ENCODE results near the gene GHR. TPM values are rescaled to one million over a fixed set of nuclear protein-coding genes. Genes with fewer than 3 reads are reported as not detected.

The GHR gene
- total RNA-seq, 1 donor from 2014 or later = 5.4 TPM

DNA sequence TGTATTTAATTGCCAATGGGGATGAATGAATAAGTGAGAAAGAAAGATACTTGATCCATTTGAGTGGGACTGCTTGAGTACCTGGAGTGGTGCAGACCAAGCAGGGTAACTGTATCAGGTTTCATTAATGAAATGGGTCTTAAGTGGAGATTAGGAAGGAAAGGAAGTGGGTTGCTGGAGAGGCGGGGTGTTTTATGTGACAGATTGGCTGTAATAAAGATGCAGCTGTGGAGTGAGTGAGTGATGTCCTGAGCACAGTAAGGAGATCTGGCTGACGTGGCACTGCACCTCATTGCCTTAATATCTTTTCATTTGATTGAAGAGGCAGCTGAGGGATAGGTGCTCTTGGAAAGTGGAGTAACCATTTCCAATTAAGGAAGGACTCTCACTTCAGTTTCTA is 172.4 kb downstream of the GHR start:
- Mint-ChIP-seq H3K4me1 (ENCODE audit: low read depth) (peaks cover 30% of the 10 kb centered on the region), H3K36me3 (ENCODE audit: low read depth) (no peaks in the 10 kb centered on the region), H3K4me3 (ENCODE audit: unreplicated experiment) (no peak overlapping the region), H3K27me3 (ENCODE audit: low read depth) (no peaks in the 10 kb centered on the region), H3K9me3 (ENCODE audit: low read depth) (peaks cover 4% of the 10 kb centered on the region), H3K27ac (ENCODE audit: unreplicated experiment) (no peak overlapping the region)
- TF ChIP-seq, protein P1, sequence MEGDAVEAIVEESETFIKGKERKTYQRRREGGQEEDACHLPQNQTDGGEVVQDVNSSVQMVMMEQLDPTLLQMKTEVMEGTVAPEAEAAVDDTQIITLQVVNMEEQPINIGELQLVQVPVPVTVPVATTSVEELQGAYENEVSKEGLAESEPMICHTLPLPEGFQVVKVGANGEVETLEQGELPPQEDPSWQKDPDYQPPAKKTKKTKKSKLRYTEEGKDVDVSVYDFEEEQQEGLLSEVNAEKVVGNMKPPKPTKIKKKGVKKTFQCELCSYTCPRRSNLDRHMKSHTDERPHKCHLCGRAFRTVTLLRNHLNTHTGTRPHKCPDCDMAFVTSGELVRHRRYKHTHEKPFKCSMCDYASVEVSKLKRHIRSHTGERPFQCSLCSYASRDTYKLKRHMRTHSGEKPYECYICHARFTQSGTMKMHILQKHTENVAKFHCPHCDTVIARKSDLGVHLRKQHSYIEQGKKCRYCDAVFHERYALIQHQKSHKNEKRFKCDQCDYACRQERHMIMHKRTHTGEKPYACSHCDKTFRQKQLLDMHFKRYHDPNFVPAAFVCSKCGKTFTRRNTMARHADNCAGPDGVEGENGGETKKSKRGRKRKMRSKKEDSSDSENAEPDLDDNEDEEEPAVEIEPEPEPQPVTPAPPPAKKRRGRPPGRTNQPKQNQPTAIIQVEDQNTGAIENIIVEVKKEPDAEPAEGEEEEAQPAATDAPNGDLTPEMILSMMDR (IDR thresholded peaks at IDR 0.05) = no peak
- no peak for DNase-seq (ENCODE audit: low spot score)

- peaks cover 4% of the 10 kb centered on the region for H3K9me3 Mint-ChIP-seq (ENCODE audit: low read depth)
- no peak overlapping the region for H3K4me3 Mint-ChIP-seq (ENCODE audit: unreplicated experiment)
- H3K27me3 Mint-ChIP-seq (ENCODE audit: low read depth) = no peaks in the 10 kb centered on the region
- TF ChIP-seq, protein P1 (IDR thresholded peaks at IDR 0.05) = no peak
- H3K27ac Mint-ChIP-seq (ENCODE audit: unreplicated experiment) = no peak overlapping the region
- H3K36me3 Mint-ChIP-seq (ENCODE audit: low read depth) = no peaks in the 10 kb centered on the region
- H3K4me1 Mint-ChIP-seq (ENCODE audit: low read depth) = peaks cover 21% of the 10 kb centered on the region
- no peak for DNase-seq (ENCODE audit: low spot score)
Measured at GRCh38 chr5:42596817-42597216, 173.6 kb downstream of the GHR start.

GRCh38 chr5:42597318-42597937 is 174.2 kb downstream of the GHR start:
- Mint-ChIP-seq H3K27me3 (ENCODE audit: low read depth) (no peaks in the 10 kb centered on the region), H3K9me3 (ENCODE audit: low read depth) (peaks cover 2% of the 10 kb centered on the region), H3K4me1 (ENCODE audit: low read depth) (peaks cover 20% of the 10 kb centered on the region), H3K36me3 (ENCODE audit: low read depth) (no peaks in the 10 kb centered on the region), H3K27ac (ENCODE audit: unreplicated experiment) (no peak overlapping the region), H3K4me3 (ENCODE audit: unreplicated experiment) (no peak overlapping the region)
- TF ChIP-seq, protein P1 (IDR thresholded peaks at IDR 0.05) = no peak
- no peak for DNase-seq (ENCODE audit: low spot score)

DNA sequence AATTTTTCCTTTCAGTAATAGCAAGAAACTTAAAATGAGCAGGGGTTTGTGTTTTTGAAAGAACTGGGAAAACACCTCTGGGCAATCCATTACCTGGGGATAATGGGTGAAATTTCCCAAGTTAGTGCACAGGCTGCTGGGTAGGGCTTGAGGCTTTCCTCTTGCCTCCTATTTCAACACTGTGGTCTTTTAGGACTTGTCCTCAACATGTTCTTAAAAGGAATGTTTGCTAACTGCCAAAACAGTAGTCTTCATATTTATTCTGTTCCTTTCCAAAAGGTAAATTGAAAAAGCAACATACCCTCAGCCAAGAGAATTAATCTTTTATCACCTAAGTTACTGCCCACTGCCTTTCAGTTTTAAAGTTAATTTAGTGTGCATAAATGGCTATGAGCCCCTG is 175.1 kb downstream of the GHR start:
- TF ChIP-seq, protein P1 (IDR thresholded peaks at IDR 0.05) = no peak
- no peaks in the 10 kb centered on the region for H3K9me3 Mint-ChIP-seq (ENCODE audit: low read depth)
- peaks cover 15% of the 10 kb centered on the region for H3K4me1 Mint-ChIP-seq (ENCODE audit: low read depth)
- H3K27me3 Mint-ChIP-seq (ENCODE audit: low read depth) = no peaks in the 10 kb centered on the region
- H3K27ac Mint-ChIP-seq (ENCODE audit: unreplicated experiment) = no peak overlapping the region
- H3K4me3 Mint-ChIP-seq (ENCODE audit: unreplicated experiment) = no peak overlapping the region
- H3K36me3 Mint-ChIP-seq (ENCODE audit: low read depth) = no peaks in the 10 kb centered on the region
- DNase-seq (ENCODE audit: low spot score) = no peak

- Mint-ChIP-seq H3K36me3 (ENCODE audit: low read depth) (no peaks in the 10 kb centered on the region), H3K4me1 (ENCODE audit: low read depth) (peaks cover 10% of the 10 kb centered on the region), H3K27me3 (ENCODE audit: low read depth) (no peaks in the 10 kb centered on the region), H3K27ac (ENCODE audit: unreplicated experiment) (no peak overlapping the region), H3K4me3 (ENCODE audit: unreplicated experiment) (no peak overlapping the region), H3K9me3 (ENCODE audit: low read depth) (no peaks in the 10 kb centered on the region)
- TF ChIP-seq, protein P1 (IDR thresholded peaks at IDR 0.05) = no peak
- no peak for DNase-seq (ENCODE audit: low spot score)
Measured at GRCh38 chr5:42599106-42599505, 175.9 kb downstream of the GHR start.
